ENCODE results near the gene GJC1.
A peak's percentile ranks its signal among the peaks of the same experiment; 100 is the strongest.

The GJC1 gene

GRCh38 chr17:44796731-44797130 is 33.4 kb downstream of the GJC1 start:
- DNase-seq: no peak

- no peak for DNase-seq
Observed at GRCh38 chr17:44795928-44796327, 34.2 kb downstream of the GJC1 start.

DNA sequence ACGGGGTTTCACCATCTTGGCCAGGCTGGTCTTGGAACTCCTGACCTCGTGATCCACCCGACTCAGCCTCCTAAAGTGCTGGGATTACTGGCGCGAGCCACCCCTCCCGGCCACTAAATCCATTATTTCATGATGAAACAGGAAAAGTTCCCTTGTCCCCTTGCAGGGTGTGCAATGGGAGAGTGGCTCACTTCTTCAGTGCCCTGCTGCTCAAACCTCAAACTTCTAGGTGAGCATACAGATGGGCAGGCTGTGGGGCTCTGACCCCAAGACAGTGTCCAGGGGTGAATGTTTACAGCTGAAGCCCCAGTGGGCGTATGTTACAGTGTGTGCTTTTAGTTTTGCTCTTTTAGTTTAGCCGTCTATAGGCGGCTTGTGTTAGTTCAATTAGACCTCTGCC is 34.7 kb downstream of the GJC1 start:
- DNase-seq: no peak

GRCh38 chr17:44794851-44795413 is 35.2 kb downstream of the GJC1 start:
- DNase-seq: no peak

- no peak for DNase-seq
Observed at GRCh38 chr17:44793885-44794842, 35.9 kb downstream of the GJC1 start.

DNA sequence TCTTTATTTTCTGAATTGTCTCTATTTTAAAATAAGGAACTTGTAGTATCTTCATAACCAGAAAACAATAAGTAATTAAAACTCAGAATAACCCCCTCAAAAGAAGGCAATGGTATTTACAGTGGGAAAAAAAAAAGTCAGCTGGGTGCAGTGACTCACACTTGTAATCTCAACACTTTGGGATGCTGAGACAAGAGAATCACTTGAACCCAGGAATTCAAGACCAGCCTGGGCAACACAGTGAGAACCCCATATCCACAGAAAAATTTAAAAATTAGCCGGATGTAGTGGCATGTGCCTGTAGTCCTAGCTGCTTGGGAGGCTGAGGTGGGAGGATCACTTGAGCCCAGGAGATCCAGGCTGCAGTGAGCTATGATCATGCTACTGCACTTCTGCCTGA is 37.8 kb downstream of the GJC1 start:
- DNase-seq: no peak

- no peak for DNase-seq
Observed at GRCh38 chr17:44788139-44788538, 41.9 kb downstream of the GJC1 start.

DNA sequence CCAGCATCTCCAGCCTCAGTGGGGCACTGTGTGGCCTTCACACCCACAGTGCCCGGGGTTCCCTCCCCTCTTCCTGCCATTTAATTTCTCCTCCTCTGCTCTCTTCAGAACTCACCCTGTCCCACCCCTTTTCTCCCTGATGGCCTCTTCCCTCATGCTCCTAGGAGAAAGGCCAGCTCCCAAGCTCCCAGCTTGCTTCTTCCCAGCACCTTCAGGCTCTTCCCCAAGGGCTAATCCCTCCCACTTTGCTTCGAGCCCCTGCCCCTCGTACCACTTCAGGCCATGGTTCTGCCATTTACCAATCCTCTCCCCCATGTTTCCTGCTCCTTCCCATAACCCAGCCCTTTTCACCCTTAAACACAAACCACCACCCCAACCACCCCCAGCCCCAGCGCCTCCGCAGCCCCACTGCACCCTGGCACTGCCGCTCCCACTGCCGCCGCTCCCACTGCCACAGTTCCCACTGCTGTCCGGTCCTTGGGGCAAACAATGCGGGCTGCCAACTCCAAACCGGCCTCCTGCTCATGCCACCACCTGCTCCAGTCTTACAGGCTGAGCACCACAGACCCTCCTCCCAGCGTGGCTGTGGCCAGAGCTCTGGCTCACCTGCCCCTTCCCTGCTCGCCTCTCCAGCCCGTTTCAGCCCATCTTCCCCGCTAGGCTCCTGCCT is 42.7 kb downstream of the GJC1 start:
- DNase-seq: no peak

- DNase-seq: no peak
Observed at GRCh38 chr17:44786551-44787081, 43.5 kb downstream of the GJC1 start.

GRCh38 chr17:44785921-44786320 is 44.2 kb downstream of the GJC1 start:
- no peak for DNase-seq

DNA sequence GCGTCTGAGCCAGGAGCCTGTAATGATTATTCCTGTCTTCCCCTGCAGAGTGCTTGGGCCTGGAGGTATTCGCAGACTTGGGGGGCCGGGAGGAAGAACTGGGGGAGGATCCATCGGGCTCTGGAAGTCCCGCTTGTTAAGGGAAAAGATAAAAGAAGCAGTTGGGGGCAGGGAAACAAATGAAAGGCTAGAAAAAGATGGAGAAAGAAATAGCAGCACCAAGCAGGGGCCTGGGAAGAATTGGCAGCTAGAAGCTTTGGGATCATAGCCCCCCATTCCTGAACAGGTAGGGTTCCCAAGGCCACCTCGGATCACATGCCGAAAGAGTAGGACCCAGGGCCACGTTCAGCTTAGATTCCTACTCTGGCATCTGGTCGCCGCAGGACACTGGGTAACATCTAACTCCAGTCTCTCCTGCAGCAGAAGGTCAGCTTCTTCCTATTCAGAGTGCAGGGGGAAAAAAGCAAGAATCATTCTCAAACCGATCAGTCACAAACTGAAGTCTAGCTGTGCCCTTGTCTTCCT is 47.7 kb downstream of the GJC1 start:
- DNase-seq: no peak

- no peak for DNase-seq
Observed at GRCh38 chr17:44781551-44782325, 48.3 kb downstream of the GJC1 start.

- no peak for DNase-seq
Observed at GRCh38 chr17:44780845-44781480, 49.1 kb downstream of the GJC1 start.

DNA sequence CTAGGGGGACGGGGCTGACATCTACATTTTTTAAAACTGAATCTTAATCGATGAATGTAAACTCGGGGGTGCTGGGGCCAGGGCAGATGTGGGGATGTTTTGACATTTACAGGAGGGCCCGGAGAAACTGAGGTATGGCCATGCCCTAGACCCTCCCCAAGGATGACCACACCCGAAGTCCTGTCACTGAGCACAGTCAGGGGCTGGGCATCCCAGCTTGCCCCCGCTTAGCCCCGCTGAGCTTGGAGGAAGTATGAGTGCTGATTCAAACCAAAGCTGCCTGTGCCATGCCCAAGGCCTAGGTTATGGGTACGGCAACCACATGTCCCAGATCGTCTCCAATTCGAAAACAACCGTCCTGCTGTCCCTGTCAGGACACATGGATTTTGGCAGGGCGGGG is 49.9 kb downstream of the GJC1 start:
- no peak for DNase-seq

GRCh38 chr17:44779211-44780025 is 50.7 kb downstream of the GJC1 start:
- peak; percentile 73 for DNase-seq

DNA sequence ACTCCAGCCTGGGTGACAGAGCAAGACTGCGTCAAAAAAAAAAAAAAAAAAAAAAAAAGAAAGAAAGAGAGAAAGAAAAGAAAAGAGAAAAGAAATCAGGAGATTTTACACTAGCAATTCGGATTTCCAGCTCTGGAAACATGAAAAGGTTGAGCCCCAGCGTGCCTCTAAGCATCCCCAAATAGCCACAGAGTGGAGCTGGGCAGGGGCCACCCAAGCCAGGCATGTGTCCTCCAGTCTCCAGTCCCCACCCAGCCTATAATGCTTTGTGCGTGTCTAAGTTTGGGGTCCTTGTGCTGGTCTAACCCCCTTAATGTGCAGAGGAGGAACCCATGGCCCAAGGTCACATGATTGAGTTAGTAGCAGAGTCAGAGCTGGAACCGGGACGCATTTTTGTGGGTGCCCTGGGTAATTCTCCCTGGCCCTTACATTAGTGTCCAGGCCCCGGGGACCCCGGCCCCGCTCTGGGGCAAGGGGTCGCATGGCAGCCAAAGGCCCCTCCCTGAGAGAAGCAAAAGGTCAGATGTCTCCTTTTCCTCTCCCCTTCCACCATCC is 51.4 kb downstream of the GJC1 start:
- no peak for DNase-seq

GRCh38 chr17:44777394-44778348 is 52.4 kb downstream of the GJC1 start:
- DNase-seq: no peak

- DNase-seq: peak; percentile 20
Observed at GRCh38 chr17:44776628-44777393, 53.3 kb downstream of the GJC1 start.
